ENCODE data around the gene SSH2.

The SSH2 gene

GRCh38 chr17:29771546-29771945 lies 158.5 kb downstream of the SSH2 start:
- Histone ChIP-seq H3K4me3 (ENCODE audit: low read length) (no peak overlapping the region), H3K4me1 (ENCODE audit: low read length) (peaks cover 13% of the 10 kb centered on the region), H3K27ac (ENCODE audit: low read length) (no peak overlapping the region), H3K9ac (ENCODE audit: low read length) (no peak overlapping the region), H3K27me3 (ENCODE audit: low read depth, low read length) (no peaks in the 10 kb centered on the region), H3K36me3 (replicated peaks; ENCODE audit: low read depth, low read length) (no peaks in the 10 kb centered on the region), H4K20me1 (ENCODE audit: insufficient read depth, low read length) (no peaks in the 10 kb centered on the region; the same call in 1 of the 2 replicates), H3K4me2 (ENCODE audit: low read length) (0 out of 2 replicates have a peak overlapping the region, but pooled peaks have one; percentile 7), H3K9me3 (ENCODE audit: insufficient read depth, low read length) (no peaks in the 10 kb centered on the region), H3K79me2 (ENCODE audit: low read length) (no peaks in the 10 kb centered on the region), H2AFZ (ENCODE audit: low read depth, low read length) (no peak overlapping the region)
- TF ChIP-seq EZH2phosphoT487 (IDR thresholded peaks at IDR 0.05; ENCODE audit: low read depth) (no peak), CTCF (IDR thresholded peaks at IDR 0.05; ENCODE audit: low read depth, low read length) (no peak)

DNA sequence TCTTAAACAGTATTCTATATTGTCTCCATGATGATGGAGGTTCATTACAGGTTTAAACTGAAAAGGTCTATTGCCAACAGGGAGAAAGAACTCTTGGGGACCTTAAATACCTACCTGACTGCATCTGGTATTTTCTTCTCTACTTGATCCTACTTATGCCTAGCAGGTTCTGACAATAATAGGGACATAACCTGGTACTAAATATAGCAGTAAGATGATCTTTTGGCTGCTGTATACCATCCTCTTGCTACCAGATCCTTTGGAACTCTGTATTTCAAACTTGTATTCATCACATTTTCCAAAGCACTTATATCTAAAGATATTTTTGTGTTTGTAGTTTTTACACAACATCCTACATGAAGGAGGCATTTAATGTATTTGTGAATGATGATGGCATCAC lies 160.8 kb downstream of the SSH2 start:
- H4K20me1 ChIP-seq (ENCODE audit: insufficient read depth, low read length): no peaks in the 10 kb centered on the region; the same call in 1 of the 2 replicates
- peaks cover 13% of the 10 kb centered on the region for H3K4me1 ChIP-seq (ENCODE audit: low read length)
- TF ChIP-seq EZH2phosphoT487 (IDR thresholded peaks at IDR 0.05; ENCODE audit: low read depth): no peak
- no peak for TF ChIP-seq CTCF (IDR thresholded peaks at IDR 0.05; ENCODE audit: low read depth, low read length)
- no peak overlapping the region for H3K4me2 ChIP-seq (ENCODE audit: low read length)
- no peaks in the 10 kb centered on the region for H3K9me3 ChIP-seq (ENCODE audit: insufficient read depth, low read length)
- H3K9ac ChIP-seq (ENCODE audit: low read length): no peak overlapping the region
- H2AFZ ChIP-seq (ENCODE audit: low read depth, low read length): no peak overlapping the region
- H3K4me3 ChIP-seq (ENCODE audit: low read length): no peak overlapping the region
- no peaks in the 10 kb centered on the region for H3K36me3 ChIP-seq (replicated peaks; ENCODE audit: low read depth, low read length)
- no peak overlapping the region for H3K27ac ChIP-seq (ENCODE audit: low read length)
- no peaks in the 10 kb centered on the region for H3K27me3 ChIP-seq (ENCODE audit: low read depth, low read length)
- no peaks in the 10 kb centered on the region for H3K79me2 ChIP-seq (ENCODE audit: low read length)

DNA sequence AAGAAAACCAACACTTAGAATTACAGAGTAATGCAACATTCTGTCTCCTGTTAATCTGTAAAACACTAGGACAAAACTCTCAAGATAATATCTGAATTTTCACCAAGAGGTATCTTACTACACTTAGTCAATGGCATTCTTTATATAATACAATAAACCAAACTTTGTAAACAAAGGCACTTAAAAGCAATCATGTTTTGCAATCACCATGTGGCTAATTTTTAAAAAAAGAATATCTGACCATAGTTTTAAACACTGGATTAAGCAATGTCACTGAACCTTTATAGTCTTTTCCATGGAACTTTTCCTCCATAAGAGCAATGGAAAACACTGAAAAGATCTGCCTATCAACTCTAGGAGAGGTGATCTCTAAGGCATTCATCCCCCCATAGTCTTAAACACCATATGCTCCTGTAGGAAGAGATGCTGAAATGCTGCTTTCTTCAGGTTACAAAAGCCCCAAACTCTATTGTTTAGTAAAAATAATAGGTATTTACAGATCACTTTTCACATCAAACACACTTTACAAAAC lies 163.2 kb downstream of the SSH2 start:
- no peaks in the 10 kb centered on the region for H3K27me3 ChIP-seq (ENCODE audit: low read depth, low read length)
- H3K36me3 ChIP-seq (replicated peaks; ENCODE audit: low read depth, low read length): no peaks in the 10 kb centered on the region
- H3K4me1 ChIP-seq (ENCODE audit: low read length): peaks cover 5% of the 10 kb centered on the region
- H3K27ac ChIP-seq (ENCODE audit: low read length): no peak overlapping the region
- no peaks in the 10 kb centered on the region; the same call in 1 of the 2 replicates for H4K20me1 ChIP-seq (ENCODE audit: insufficient read depth, low read length)
- H3K9me3 ChIP-seq (ENCODE audit: insufficient read depth, low read length): no peaks in the 10 kb centered on the region
- no peak overlapping the region for H3K9ac ChIP-seq (ENCODE audit: low read length)
- no peak overlapping the region for H3K4me3 ChIP-seq (ENCODE audit: low read length)
- no peaks in the 10 kb centered on the region for H3K79me2 ChIP-seq (ENCODE audit: low read length)
- TF ChIP-seq CTCF (IDR thresholded peaks at IDR 0.05; ENCODE audit: low read depth, low read length) (no peak), EZH2phosphoT487 (IDR thresholded peaks at IDR 0.05; ENCODE audit: low read depth) (no peak)
- no peak overlapping the region for H3K4me2 ChIP-seq (ENCODE audit: low read length)
- no peak overlapping the region for H2AFZ ChIP-seq (ENCODE audit: low read depth, low read length)

DNA sequence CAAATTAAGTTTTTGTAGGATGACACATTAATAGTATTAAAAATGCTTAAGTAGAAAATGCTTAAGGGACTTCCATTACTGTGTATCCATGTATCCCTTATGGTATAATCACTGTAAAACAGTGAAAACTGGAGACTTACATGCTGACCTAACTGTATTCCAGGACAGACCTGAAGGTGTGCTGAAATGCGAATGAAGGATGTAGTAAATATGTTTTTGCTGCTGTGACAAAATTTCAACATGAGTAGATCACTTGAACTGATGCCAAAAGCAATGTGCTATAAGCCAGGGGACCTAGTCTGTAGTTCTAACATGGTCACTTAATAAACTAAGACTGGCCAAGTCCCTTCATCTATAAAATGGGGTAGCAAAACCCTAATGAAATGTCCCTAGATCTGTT lies 165.3 kb downstream of the SSH2 start:
- Histone ChIP-seq H3K4me3 (ENCODE audit: low read length) (no peak overlapping the region), H3K9ac (ENCODE audit: low read length) (no peak overlapping the region), H2AFZ (ENCODE audit: low read depth, low read length) (no peak overlapping the region), H4K20me1 (ENCODE audit: insufficient read depth, low read length) (peaks cover 6% of the 10 kb centered on the region; the same call in 1 of the 2 replicates), H3K36me3 (replicated peaks; ENCODE audit: low read depth, low read length) (no peaks in the 10 kb centered on the region), H3K4me1 (ENCODE audit: low read length) (peaks cover 6% of the 10 kb centered on the region), H3K27ac (ENCODE audit: low read length) (no peak overlapping the region), H3K9me3 (ENCODE audit: insufficient read depth, low read length) (no peaks in the 10 kb centered on the region), H3K79me2 (ENCODE audit: low read length) (no peaks in the 10 kb centered on the region), H3K27me3 (ENCODE audit: low read depth, low read length) (peaks cover 4% of the 10 kb centered on the region; the same call in 1 of the 2 replicates), H3K4me2 (ENCODE audit: low read length) (no peak overlapping the region)
- TF ChIP-seq EZH2phosphoT487 (IDR thresholded peaks at IDR 0.05; ENCODE audit: low read depth) (no peak), CTCF (IDR thresholded peaks at IDR 0.05; ENCODE audit: low read depth, low read length) (no peak)

Measured in OCI-LY3 (cell line).